Stimulated activated CD8-positive, alpha-beta memory T cell treated with anti-CD3 and anti-CD28 coated beads, Interleukin-7, amount 100 ng/mL, for 48 hours (primary cell): ENCODE measurements around the gene ZNF594.
"Not testable (repeated sequence)": the region's sequence is repeated elsewhere in the genome, so short reads cannot be mapped to it uniquely, and the experiment has no call there.

Source experiments
- DNase-seq, 2 donors: peaks; one replicate each; pipeline ENCODE4 v3.0.0-alpha.2; 2020; ENCODE audit warnings: low read depth in 1 of 2; ENCODE audit errors: extremely low read depth in 1 of 2

ZNF594 gene

GRCh38 chr17:5203178-5203907 is 11.7 kb upstream of the ZNF594 start:
- no peak for DNase-seq

- no peak for DNase-seq
Observed at GRCh38 chr17:5201011-5201410, 9.3 kb upstream of the ZNF594 start.

- DNase-seq = no peak
Observed at GRCh38 chr17:5200360-5200759, 8.7 kb upstream of the ZNF594 start.

- no peak for DNase-seq
Observed at GRCh38 chr17:5198472-5198871, 6.8 kb upstream of the ZNF594 start.

GRCh38 chr17:5194346-5194745 is 2.7 kb upstream of the ZNF594 start:
- DNase-seq = no peak

GRCh38 chr17:5184288-5184687 is 7.4 kb downstream of the ZNF594 start:
- DNase-seq = no peak

DNA sequence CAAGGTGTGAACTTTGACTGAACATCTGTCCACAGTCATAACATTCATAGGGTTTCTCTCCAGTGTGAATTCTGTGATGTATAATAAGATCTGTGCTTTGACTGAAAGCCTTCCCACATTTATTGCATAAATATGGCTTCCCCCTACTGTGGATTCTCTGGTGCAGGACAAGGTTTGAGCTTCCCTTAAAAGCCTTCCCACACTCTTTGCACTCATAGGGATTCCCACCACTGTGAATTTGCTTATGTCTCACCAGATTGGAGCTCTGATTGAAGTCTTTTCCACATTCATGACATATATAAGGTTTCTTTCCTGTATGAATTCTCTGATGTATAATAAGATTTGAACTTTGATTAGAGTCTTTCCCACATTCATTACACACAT is 8.3 kb downstream of the ZNF594 start:
- no peak for DNase-seq

- DNase-seq = no peak
Observed at GRCh38 chr17:5182597-5183409, 8.9 kb downstream of the ZNF594 start.

GRCh38 chr17:5181509-5182305 is 10.0 kb downstream of the ZNF594 start:
- DNase-seq = no peak

DNA sequence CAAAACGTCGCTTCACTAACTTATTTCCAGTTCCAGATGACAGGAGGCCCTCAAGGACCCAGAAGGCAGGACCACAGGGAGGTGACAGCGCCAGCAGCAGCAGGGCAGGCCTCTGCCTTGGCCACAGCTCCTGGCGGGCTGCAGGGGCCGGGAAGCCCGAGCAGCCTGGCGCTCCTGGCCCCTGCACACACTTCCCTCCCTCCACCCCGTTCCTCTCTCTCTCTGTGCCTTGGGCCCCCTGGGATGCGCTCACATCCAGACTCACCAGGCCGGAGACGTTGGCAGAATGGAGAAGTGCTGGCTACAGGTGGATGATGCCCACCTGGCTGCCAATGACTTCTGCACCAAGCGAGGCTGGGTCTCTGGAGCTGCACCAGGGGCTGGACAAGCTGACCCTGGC is 12.7 kb downstream of the ZNF594 start:
- DNase-seq = no peak

GRCh38 chr17:5175027-5175426 is 16.6 kb downstream of the ZNF594 start:
- not testable (repeated sequence) for DNase-seq

DNA sequence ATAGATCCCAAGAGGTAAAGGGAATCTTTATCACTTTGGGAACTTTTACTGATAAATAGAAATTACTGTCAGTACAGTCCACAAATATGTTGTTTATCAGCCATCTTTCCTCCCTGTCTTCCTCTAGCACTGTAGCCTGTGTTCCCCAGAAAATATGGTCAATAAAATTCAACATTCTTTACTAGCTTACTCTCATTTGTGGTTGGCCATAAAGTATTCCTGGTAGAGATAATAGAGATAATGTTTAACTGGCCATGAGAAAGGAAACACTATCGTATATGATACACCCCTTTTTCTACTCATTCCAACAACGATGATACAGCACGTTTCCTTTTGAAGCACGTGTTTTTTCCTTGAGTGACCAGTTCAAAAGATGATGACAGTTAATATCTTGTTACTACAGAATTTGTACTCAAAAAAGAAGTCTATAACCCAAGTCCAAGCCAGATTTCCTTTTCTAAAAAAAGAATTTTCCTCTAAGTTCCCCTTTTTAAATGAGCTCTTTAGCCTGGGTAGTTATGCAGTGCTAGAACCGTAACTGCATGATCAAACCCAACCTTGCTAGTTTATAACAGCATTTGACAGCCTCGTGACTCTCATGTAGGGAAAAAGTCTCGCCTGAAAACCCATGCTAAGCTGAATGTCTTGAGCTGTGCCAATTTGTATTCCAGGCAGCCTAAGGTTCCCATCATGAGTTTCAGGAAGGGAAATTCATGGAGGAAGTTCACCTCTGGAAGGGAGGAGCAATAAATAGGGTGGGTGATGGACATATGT is 25.7 kb downstream of the ZNF594 start:
- not testable (repeated sequence) for DNase-seq

DNA sequence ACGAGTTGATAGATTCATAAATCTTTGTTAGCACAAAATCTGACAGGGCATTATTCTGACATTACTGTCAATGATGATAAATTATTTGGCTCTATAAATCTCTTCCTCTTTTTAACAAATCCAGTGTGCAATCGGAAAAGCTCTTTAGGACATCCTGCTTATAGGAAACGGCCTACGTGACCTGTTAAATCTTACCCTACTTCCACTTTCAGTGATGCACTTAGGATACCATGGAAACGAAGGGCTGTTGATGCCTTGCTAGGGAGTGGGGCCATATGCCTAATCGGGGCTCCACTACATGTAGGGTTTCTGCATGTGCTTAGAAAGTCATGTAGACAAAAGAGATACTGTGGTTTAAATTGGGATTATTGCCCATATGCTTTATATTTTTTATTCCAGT is 27.2 kb downstream of the ZNF594 start:
- no peak for DNase-seq

GRCh38 chr17:5161793-5162192 is 29.9 kb downstream of the ZNF594 start:
- DNase-seq = not testable (repeated sequence)

DNA sequence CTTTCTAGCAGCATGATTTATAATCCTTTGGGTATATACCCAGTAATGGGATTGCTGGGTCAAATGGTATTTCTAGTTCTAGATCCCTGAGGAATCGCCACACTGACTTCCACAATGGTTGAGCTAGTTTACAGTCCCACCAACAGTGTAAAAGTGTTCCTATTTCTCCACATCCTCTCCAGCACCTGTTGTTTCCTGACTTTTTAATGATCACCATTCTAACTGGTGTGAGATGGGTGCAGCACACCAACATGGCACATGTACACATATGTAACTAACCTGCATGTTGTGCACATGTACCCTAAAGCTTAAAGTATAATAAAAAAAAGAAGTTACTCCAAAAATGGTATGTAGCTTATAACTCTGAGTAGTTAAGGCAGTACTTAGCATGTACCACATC is 31.0 kb downstream of the ZNF594 start:
- not testable (repeated sequence) for DNase-seq

DNA sequence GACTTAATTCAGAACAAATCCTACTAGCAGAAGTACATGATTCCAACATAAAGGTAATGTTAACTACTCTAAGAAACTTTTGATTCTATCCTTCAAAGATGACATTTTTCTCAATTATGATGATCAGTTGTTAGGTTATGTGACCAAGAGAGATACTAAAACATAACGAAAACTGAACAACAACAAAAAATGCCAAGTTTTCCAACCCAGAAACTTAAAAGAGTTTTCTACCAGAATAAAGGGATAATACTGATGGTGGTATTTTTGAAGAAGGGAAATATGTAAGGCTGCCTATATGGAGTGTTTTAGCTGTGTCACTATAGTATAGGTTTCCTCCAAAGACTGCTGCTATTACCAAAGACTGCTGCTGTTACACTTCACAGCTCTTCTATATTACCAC is 45.5 kb downstream of the ZNF594 start:
- DNase-seq = not testable (repeated sequence)

DNA sequence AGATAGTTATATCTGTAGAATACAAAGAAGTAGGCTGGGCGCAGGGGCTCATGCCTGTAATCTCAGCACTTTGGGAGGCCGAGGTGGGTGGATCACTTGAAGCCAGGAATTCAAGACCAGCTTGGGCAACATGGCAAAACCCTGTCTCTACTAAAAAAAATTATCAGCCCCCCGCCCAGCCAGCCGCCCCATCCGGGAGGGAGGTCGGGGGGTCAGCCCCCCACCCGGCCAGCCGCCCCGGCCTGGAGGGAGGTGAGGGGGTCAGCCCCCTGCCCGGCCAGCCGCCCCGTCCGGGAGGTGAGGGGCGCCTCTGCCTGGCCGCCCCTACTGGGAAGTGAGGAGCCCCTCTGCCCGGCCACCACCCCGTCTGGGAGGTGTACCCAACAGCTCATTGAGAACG is 48.8 kb downstream of the ZNF594 start:
- DNase-seq = not testable (repeated sequence)

GRCh38 chr17:5139458-5139732 is 52.3 kb downstream of the ZNF594 start:
- DNase-seq = no peak

GRCh38 chr17:5138616-5139457 is 52.8 kb downstream of the ZNF594 start:
- no peak for DNase-seq

GRCh38 chr17:5138198-5138544 is 53.5 kb downstream of the ZNF594 start:
- not testable (repeated sequence) for DNase-seq
